ENCODE data around the gene RPL5. TPM values are rescaled to one million over a fixed set of nuclear protein-coding genes. Genes with fewer than 3 reads are reported as not detected.
A peak's percentile ranks its signal among the peaks of the same experiment; 100 is the strongest.

Gene RPL5
- total RNA-seq, 2 donors from 2014 or later: 1,253 to 1,604 TPM

GRCh38 chr1:92838519-92838918 lies 6.7 kb downstream of the RPL5 start:
- Mint-ChIP-seq H3K9me3 (no peaks in the 10 kb centered on the region), H3K27me3 (no peaks in the 10 kb centered on the region), H3K36me3 (ENCODE audit: low read depth) (peaks cover 100% of the 10 kb centered on the region), H3K27ac (peak overlapping the region; percentile 100), H3K4me3 (peak overlapping the region; percentile 97), H3K4me1 (peaks cover 45% of the 10 kb centered on the region)
- peak; percentile 11 for ATAC-seq (replicated peaks)

GRCh38 chr1:92839442-92839841 lies 7.6 kb downstream of the RPL5 start:
- Mint-ChIP-seq H3K4me3 (peak overlapping the region; percentile 97), H3K27me3 (no peaks in the 10 kb centered on the region), H3K36me3 (ENCODE audit: low read depth) (peaks cover 100% of the 10 kb centered on the region), H3K27ac (peak overlapping the region; percentile 100), H3K4me1 (peaks cover 42% of the 10 kb centered on the region), H3K9me3 (no peaks in the 10 kb centered on the region)
- ATAC-seq (replicated peaks): no peak

DNA sequence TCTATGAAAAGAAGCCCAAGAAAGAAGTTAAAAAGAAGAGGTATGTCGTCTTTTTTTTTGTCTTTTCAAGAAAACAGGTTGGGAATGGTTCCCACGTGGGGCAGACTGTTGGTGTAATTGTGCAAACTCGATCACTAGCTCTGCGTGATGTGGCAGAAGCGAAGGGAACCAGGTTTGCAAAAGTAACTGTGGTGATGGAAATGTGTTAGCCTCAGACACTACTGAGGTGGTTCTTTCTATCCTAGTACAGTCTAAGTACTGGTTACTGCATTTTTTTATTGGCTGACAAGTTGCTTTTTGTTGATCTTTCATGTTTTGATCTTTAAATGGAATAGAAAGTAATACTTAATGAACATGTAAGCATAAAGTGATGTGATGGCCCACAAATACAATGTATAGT lies 8.8 kb downstream of the RPL5 start:
- H3K9me3 Mint-ChIP-seq: no peaks in the 10 kb centered on the region
- peaks cover 31% of the 10 kb centered on the region for H3K4me1 Mint-ChIP-seq
- no peak for ATAC-seq (replicated peaks)
- H3K27me3 Mint-ChIP-seq: no peaks in the 10 kb centered on the region
- peaks cover 96% of the 10 kb centered on the region for H3K36me3 Mint-ChIP-seq (ENCODE audit: low read depth)
- H3K27ac Mint-ChIP-seq: peak overlapping the region; percentile 6
- H3K4me3 Mint-ChIP-seq: no peak overlapping the region

DNA sequence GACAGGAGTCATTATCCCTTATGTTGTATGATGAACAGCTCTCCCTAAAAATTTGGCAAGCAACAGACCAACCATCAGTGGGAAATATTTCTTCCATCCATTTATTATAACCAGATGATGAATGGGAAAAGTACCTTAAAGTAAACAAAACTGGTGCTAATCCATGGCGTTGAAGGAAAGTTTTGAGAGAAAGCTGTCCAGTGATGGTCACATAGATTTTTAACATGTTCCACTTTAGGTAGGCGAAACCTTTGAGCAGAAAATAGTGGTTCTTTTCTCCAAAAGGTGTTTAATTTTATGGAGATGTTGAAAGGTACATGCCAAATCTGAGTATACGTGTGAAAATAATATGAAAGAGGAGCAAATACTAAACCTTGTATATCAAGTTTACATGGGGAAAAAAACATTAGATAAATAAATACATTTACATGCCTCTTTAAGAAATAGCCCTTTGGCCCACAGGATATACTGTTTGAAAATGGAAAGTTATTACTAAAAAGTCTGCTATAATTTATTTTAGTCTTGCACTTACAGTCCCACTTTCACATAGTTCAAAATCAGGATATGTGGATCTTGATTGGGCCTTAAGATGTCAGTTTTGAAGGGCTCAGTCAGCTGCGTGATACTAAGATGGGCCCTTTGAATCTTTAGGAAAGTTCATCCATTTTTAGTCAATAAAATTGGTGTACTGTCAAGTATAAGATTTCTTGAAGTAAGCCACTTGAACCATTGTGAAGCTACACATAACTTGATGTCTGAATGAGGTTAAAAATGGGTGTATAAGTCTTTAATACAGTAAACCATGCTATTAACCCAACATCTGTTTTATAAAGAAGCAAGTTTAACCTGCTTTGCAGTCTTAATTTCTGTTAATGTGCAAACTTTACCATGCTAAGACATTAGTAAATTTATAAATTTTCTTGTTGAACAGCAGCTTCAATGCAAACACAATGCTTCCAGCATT lies 10.5 kb downstream of the RPL5 start:
- Mint-ChIP-seq H3K4me3 (no peak overlapping the region), H3K27ac (peak overlapping the region; percentile 24), H3K4me1 (peaks cover 22% of the 10 kb centered on the region), H3K27me3 (no peaks in the 10 kb centered on the region), H3K36me3 (ENCODE audit: low read depth) (peaks cover 89% of the 10 kb centered on the region), H3K9me3 (no peaks in the 10 kb centered on the region)
- ATAC-seq (replicated peaks): no peak

DNA sequence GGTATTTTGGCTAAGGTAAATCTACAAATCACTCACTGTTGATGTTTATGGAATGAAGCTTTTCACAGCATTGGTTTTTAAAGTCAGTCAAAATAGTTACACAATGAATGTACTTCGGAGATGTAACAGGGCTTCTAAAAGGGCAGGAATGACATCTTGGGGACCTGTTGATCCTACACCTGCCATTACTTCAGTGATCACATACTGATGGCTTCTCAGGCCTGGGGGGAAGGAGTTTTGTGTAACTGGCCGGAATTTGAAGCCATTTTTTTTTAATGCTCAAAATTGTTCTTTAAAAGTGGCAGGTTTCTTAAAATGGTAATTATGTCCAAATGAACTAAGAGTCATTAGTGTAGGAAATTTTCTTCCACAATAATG lies 11.2 kb downstream of the RPL5 start:
- no peak for ATAC-seq (replicated peaks)
- peaks cover 82% of the 10 kb centered on the region for H3K36me3 Mint-ChIP-seq (ENCODE audit: low read depth)
- no peak overlapping the region for H3K4me3 Mint-ChIP-seq
- no peaks in the 10 kb centered on the region for H3K9me3 Mint-ChIP-seq
- peaks cover 16% of the 10 kb centered on the region for H3K4me1 Mint-ChIP-seq
- no peaks in the 10 kb centered on the region for H3K27me3 Mint-ChIP-seq
- H3K27ac Mint-ChIP-seq: peak overlapping the region; percentile 24

DNA sequence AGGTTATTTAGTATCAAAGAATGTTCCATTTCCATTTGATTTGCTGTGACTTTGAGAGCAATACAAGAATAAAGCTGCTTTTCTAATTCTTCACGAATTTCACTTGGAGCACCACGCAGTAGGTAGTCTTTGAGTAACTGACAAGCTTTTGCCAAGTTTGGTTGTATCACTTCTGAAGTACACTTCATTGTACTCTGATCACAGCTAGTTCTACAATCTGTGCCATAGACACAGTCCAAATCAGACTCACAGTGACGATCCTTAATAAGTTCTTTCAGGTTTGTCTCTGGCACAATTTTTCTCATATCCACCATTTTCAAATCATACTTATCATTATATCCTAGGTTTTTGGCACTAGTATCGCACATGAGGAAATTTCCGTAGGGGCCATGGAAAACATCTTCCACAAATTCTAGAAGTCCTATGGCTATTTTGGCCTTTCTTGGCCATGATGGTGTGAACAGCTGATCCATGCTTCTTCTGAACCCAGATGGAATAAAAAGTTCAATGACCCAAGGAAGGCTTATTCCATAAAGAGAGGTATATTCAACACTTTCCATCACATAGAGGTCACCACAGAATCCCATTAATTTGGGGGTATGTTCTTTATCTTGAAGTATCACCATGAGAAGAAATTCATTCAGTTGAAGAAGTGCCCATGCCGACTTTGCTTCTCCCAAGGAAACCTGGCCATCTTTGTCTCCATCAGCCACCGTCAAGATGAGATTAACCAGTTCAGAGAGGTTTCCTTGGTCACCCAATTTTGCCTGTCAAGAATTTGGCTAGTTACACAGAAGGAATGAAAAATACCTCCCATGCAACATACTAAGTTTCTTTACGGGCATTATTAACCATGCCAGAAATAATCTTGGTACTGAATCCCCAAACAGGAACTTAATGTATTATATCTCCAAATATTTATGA lies 11.9 kb downstream of the RPL5 start:
- Mint-ChIP-seq H3K27me3 (no peaks in the 10 kb centered on the region), H3K36me3 (ENCODE audit: low read depth) (peaks cover 76% of the 10 kb centered on the region), H3K27ac (peak overlapping the region; percentile 24), H3K4me3 (no peak overlapping the region), H3K4me1 (peaks cover 11% of the 10 kb centered on the region), H3K9me3 (no peaks in the 10 kb centered on the region)
- ATAC-seq (replicated peaks): no peak

DNA sequence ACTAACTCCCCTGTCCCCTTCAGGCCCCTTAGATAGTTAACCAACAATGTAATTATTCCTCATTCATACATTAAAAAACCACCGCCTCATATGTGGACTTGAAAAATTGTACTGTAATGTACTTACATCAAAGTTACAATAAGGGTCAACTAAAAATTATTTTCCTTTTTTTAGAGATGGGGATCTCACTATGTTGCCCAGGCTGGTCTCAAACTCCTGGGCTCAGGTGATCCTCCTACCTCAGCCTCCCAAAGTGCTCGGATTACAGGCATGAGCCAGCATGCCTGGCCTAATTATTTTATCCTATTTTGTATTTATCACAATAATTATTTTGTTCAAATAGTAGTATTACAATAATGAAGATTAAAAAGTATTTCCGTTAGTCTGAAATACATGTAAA lies 12.6 kb downstream of the RPL5 start:
- H3K36me3 Mint-ChIP-seq (ENCODE audit: low read depth): peaks cover 68% of the 10 kb centered on the region
- no peaks in the 10 kb centered on the region for H3K27me3 Mint-ChIP-seq
- H3K4me3 Mint-ChIP-seq: no peak overlapping the region
- no peaks in the 10 kb centered on the region for H3K9me3 Mint-ChIP-seq
- no peak for ATAC-seq (replicated peaks)
- H3K4me1 Mint-ChIP-seq: peaks cover 6% of the 10 kb centered on the region
- no peak overlapping the region for H3K27ac Mint-ChIP-seq

GRCh38 chr1:92845908-92846307 lies 14.1 kb downstream of the RPL5 start:
- ATAC-seq (replicated peaks): no peak
- Mint-ChIP-seq H3K4me3 (no peak overlapping the region), H3K9me3 (no peaks in the 10 kb centered on the region), H3K4me1 (no peaks in the 10 kb centered on the region), H3K27ac (peak overlapping the region; percentile 32), H3K27me3 (no peaks in the 10 kb centered on the region), H3K36me3 (ENCODE audit: low read depth) (peaks cover 58% of the 10 kb centered on the region)

- Mint-ChIP-seq H3K36me3 (ENCODE audit: low read depth) (peaks cover 35% of the 10 kb centered on the region), H3K9me3 (no peaks in the 10 kb centered on the region), H3K27ac (no peak overlapping the region), H3K27me3 (no peaks in the 10 kb centered on the region), H3K4me3 (no peak overlapping the region), H3K4me1 (peaks cover 4% of the 10 kb centered on the region)
- ATAC-seq (replicated peaks): no peak
Observed at GRCh38 chr1:92848201-92848600, 16.4 kb downstream of the RPL5 start.

GRCh38 chr1:92850019-92850418 lies 18.2 kb downstream of the RPL5 start:
- Mint-ChIP-seq H3K4me3 (no peak overlapping the region), H3K36me3 (ENCODE audit: low read depth) (peaks cover 21% of the 10 kb centered on the region), H3K27ac (no peak overlapping the region), H3K4me1 (peaks cover 11% of the 10 kb centered on the region), H3K27me3 (no peaks in the 10 kb centered on the region), H3K9me3 (no peaks in the 10 kb centered on the region)
- no peak for ATAC-seq (replicated peaks)

- no peak for ATAC-seq (replicated peaks)
- Mint-ChIP-seq H3K4me3 (no peak overlapping the region), H3K36me3 (ENCODE audit: low read depth) (peaks cover 5% of the 10 kb centered on the region), H3K27ac (no peak overlapping the region), H3K4me1 (peaks cover 11% of the 10 kb centered on the region), H3K9me3 (no peaks in the 10 kb centered on the region), H3K27me3 (no peaks in the 10 kb centered on the region)
Observed at GRCh38 chr1:92851729-92852128, 19.9 kb downstream of the RPL5 start.

DNA sequence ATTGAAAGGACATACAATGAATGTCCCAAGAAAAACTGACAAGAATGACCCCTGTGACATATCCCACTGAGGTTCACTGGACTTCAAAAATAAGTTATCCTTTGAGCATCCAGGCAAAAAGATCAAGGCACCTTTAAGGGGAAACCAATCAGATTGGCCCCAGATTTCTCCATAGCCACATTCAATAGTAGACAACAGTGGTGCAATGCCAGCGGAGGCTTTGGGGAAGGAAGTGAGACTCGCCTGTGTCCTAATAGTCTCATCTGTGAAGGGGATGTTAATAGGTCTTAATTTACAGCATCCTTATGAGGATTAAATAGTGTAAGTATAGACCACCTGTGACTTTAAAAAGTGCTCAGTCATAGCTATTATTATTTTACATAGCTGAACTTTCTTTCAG lies 21.5 kb downstream of the RPL5 start:
- Mint-ChIP-seq H3K9me3 (no peaks in the 10 kb centered on the region), H3K36me3 (ENCODE audit: low read depth) (peaks cover 5% of the 10 kb centered on the region), H3K27ac (no peak overlapping the region), H3K4me1 (peaks cover 11% of the 10 kb centered on the region), H3K27me3 (no peaks in the 10 kb centered on the region), H3K4me3 (no peak overlapping the region)
- ATAC-seq (replicated peaks): no peak

DNA sequence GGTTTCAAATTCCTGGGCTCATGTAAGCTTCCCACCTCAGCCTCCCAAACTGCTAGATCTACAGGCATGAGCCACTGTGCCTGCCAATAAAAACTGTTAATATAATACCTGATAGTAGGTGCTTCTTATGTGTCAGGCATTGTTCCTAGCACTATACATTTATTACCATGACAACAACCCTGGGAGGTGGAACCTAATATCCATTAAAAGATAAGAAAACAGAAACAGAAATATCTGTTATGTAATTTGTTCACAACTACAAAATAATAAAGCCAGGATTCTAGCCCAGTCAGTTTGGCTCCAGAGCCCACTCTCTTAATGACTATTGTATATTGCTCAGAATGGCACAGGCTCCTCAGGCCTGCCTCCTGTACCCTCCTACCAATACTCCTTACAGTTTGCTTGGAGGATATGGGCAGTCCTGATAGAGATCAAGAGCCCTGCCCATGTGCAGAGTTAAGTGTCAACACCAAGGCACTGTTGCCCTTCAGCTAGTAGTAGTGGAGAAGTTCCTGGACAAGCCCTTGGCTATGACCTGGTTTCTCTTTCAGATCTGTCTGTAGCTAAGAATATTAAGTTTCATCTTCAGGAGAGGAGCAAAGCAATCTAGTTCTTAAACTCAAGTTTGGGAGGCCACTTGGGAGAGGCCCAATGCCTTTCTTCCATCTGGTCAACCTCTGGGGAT lies 22.4 kb downstream of the RPL5 start:
- Mint-ChIP-seq H3K27ac (peak overlapping the region; percentile 37), H3K27me3 (no peaks in the 10 kb centered on the region), H3K9me3 (no peaks in the 10 kb centered on the region), H3K36me3 (ENCODE audit: low read depth) (peaks cover 5% of the 10 kb centered on the region), H3K4me1 (peaks cover 18% of the 10 kb centered on the region), H3K4me3 (no peak overlapping the region)
- no peak for ATAC-seq (replicated peaks)

GRCh38 chr1:92855236-92855635 lies 23.4 kb downstream of the RPL5 start:
- Mint-ChIP-seq H3K4me1 (peaks cover 20% of the 10 kb centered on the region), H3K27me3 (no peaks in the 10 kb centered on the region), H3K4me3 (no peak overlapping the region), H3K27ac (no peak overlapping the region), H3K9me3 (no peaks in the 10 kb centered on the region), H3K36me3 (ENCODE audit: low read depth) (peaks cover under 1% of the 10 kb centered on the region)
- ATAC-seq (replicated peaks): no peak

Measured in activated T-helper 17 cell treated with anti-CD3 and anti-CD28 coated beads, Interleukin-2, amount 50 U/mL, for 72 hours (primary cell).